ENCODE results near the gene MAML3. TPM values are rescaled to one million over a fixed set of nuclear protein-coding genes. Genes with fewer than 3 reads are reported as not detected.

Gene MAML3
- total RNA-seq, 1 experiment from 2014 or later, result 12.1 TPM

DNA sequence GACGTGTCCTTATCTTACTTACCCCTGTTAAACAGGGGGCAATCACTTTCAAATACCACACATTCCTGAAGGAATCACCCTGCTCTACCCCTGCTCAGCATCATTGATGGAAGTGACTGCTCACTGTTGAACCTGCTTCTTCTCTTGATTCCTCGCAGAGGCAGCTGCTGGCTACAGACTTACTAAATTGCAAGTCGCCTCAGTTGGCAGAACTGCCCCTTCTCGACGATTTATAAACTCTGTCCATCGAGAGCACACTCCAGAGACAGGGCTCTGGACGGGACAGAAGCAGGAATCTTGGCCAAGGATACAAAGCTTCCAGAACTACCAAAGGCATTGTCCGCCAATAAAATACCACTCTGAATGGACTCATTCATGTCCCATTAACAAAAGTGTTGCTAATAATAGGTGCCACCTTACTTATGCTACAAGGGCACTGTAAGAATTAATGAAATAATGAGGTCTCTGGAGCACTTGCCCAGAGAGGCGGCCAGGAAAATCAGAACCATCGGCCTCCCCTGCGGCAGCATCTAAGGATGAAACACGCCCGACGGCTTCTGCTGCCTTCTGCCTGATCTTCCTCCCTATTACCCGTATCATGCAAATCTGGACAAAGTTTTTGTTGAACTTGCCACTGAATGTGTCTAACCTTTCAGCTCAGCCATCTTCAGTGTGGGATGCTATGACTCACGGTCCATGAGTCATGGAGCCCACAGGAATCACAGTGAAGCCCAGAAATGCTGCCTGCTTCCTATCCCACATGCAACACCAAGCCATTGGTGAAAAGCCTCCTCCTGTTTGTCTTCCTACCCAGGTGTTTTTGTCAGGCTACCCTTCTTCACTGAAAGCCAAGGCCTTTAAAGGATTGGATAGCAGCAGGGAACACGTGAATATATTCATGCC lies 164.9 kb downstream of the MAML3 start:
- intact Hi-C loops (cut with micrococcal nuclease; ENCODE audit: unreplicated experiment), result no loop called here
- no peaks in the 10 kb centered on the region for H3K9me3 ChIP-seq
- BruUV-seq (replicated peaks), result no TSS peak
- Mint-ChIP-seq H3K4me1 (ENCODE audit: low read depth, unreplicated experiment) (peaks cover 17% of the 10 kb centered on the region), H3K4me3 (ENCODE audit: unreplicated experiment) (no peak overlapping the region), H3K27ac (ENCODE audit: unreplicated experiment) (peak overlapping the region; percentile 28), H3K9me3 (ENCODE audit: unreplicated experiment) (no peaks in the 10 kb centered on the region), H3K27me3 (ENCODE audit: insufficient read depth, unreplicated experiment) (no peaks in the 10 kb centered on the region), H3K36me3 (ENCODE audit: insufficient read depth, unreplicated experiment) (no peaks in the 10 kb centered on the region)
- DNase-seq, result peak; percentile 11 to 39
- CTCF ChIA-PET, result no interaction called here
- H3K4me3 ChIP-seq (ENCODE audit: low read depth, low read length), result no peak overlapping the region
- TF ChIP-seq, protein P1, sequence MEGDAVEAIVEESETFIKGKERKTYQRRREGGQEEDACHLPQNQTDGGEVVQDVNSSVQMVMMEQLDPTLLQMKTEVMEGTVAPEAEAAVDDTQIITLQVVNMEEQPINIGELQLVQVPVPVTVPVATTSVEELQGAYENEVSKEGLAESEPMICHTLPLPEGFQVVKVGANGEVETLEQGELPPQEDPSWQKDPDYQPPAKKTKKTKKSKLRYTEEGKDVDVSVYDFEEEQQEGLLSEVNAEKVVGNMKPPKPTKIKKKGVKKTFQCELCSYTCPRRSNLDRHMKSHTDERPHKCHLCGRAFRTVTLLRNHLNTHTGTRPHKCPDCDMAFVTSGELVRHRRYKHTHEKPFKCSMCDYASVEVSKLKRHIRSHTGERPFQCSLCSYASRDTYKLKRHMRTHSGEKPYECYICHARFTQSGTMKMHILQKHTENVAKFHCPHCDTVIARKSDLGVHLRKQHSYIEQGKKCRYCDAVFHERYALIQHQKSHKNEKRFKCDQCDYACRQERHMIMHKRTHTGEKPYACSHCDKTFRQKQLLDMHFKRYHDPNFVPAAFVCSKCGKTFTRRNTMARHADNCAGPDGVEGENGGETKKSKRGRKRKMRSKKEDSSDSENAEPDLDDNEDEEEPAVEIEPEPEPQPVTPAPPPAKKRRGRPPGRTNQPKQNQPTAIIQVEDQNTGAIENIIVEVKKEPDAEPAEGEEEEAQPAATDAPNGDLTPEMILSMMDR (IDR thresholded peaks at IDR 0.05; ENCODE audit: insufficient read depth in 1 of 2, low read depth in 1 of 2, low read length in 1 of 2, severe bottlenecking in 1 of 2, unreplicated experiment in 1 of 2), result no peak
- no peaks in the 10 kb centered on the region for H3K36me3 ChIP-seq (ENCODE audit: control insufficient read depth, insufficient read depth, low read length)
- POLR2A ChIA-PET, result interaction anchor here (0.7 kb wide), 1 partner anchor 63 kb away, joined by 9 read pairs; no protein-coding TSS in a partner anchor
- H3K27me3 ChIP-seq (replicated peaks; ENCODE audit: control insufficient read depth, insufficient read depth, low read length), result no peaks in the 10 kb centered on the region
- H3K4me1 ChIP-seq, result peaks cover 10% of the 10 kb centered on the region

DNA sequence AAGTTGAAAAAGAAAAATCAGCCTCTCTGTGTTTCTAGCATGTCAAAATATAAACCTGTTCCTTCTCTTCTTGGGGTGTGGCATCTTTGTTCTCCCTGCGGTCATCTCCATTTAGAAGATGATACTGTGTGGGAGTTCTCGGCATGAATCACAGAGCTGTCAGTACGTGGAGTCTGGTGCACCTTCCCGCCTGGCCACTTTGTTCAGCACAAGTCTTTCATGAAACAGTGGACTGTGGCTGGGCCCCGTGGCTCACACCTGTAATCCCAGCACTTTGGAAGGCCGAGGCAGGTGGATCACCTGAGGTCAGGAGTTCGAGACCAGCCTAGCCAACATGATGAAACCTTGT lies 166.5 kb downstream of the MAML3 start:
- Histone ChIP-seq H3K4me1 (peaks cover 10% of the 10 kb centered on the region), H3K4me3 (ENCODE audit: low read depth, low read length) (no peak overlapping the region), H3K27me3 (replicated peaks; ENCODE audit: control insufficient read depth, insufficient read depth, low read length) (no peaks in the 10 kb centered on the region), H3K9me3 (no peaks in the 10 kb centered on the region), H3K36me3 (ENCODE audit: control insufficient read depth, insufficient read depth, low read length) (no peaks in the 10 kb centered on the region)
- Mint-ChIP-seq H3K36me3 (ENCODE audit: insufficient read depth, unreplicated experiment) (no peaks in the 10 kb centered on the region), H3K27me3 (ENCODE audit: insufficient read depth, unreplicated experiment) (no peaks in the 10 kb centered on the region), H3K4me3 (ENCODE audit: unreplicated experiment) (no peak overlapping the region), H3K27ac (ENCODE audit: unreplicated experiment) (no peak overlapping the region), H3K4me1 (ENCODE audit: low read depth, unreplicated experiment) (peaks cover 17% of the 10 kb centered on the region), H3K9me3 (ENCODE audit: unreplicated experiment) (no peaks in the 10 kb centered on the region)
- no TSS peak for BruUV-seq (replicated peaks)
- intact Hi-C loops (cut with micrococcal nuclease; ENCODE audit: unreplicated experiment), result no loop called here
- CTCF ChIA-PET, result no interaction called here
- POLR2A ChIA-PET, result no interaction called here
- TF ChIP-seq, protein P1 (IDR thresholded peaks at IDR 0.05; ENCODE audit: insufficient read depth in 1 of 2, low read depth in 1 of 2, low read length in 1 of 2, severe bottlenecking in 1 of 2, unreplicated experiment in 1 of 2), result no peak
- DNase-seq, result no peak

DNA sequence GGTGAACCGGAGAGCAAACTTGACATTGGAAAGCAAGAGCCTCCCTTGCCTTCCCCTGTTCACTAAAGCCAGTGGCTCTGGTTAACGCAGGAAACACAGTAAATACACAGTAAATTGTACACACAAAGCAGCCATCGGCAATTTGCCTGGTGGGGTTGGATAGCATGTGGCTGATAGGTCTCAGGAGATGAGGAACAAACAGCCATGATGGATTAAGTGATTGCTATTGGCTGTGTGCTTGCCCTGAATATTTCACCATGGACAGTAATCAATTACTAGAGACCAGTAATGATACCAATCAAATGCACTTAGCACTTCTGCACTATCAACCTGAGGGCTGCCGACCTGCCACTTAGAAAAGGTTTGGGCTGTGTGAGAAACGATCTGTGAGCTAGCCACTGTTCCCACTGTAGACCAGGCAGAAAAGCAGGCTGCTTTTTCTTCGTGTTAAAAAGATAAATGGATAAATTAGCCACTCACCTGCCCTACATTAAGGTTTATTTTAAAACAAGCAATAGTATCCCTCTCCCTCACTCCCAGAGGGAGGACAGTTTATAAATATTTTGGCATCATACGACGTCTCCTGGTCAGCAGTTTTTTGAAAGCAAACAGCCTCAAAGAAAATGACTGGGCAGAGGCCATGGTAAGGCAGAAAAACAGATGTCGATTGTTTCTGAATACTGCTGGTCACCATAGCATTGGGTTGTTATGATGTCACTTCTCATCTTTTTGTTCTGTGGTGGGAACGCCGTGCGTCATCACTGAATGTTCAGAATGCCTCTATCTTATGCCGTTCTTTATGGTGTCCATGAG lies 167.1 kb downstream of the MAML3 start:
- Mint-ChIP-seq H3K36me3 (ENCODE audit: insufficient read depth, unreplicated experiment) (no peaks in the 10 kb centered on the region), H3K27ac (ENCODE audit: unreplicated experiment) (no peak overlapping the region), H3K9me3 (ENCODE audit: unreplicated experiment) (no peaks in the 10 kb centered on the region), H3K4me1 (ENCODE audit: low read depth, unreplicated experiment) (peaks cover 17% of the 10 kb centered on the region), H3K27me3 (ENCODE audit: insufficient read depth, unreplicated experiment) (no peaks in the 10 kb centered on the region), H3K4me3 (ENCODE audit: unreplicated experiment) (no peak overlapping the region)
- Histone ChIP-seq H3K4me1 (peaks cover 10% of the 10 kb centered on the region), H3K36me3 (ENCODE audit: control insufficient read depth, insufficient read depth, low read length) (no peaks in the 10 kb centered on the region), H3K9me3 (no peaks in the 10 kb centered on the region), H3K27me3 (replicated peaks; ENCODE audit: control insufficient read depth, insufficient read depth, low read length) (no peaks in the 10 kb centered on the region), H3K4me3 (ENCODE audit: low read depth, low read length) (no peak overlapping the region)
- ChIA-PET CTCF (no interaction called here), POLR2A (no interaction called here)
- DNase-seq, result no peak
- TF ChIP-seq, protein P1 (IDR thresholded peaks at IDR 0.05; ENCODE audit: insufficient read depth in 1 of 2, low read depth in 1 of 2, low read length in 1 of 2, severe bottlenecking in 1 of 2, unreplicated experiment in 1 of 2), result no peak
- intact Hi-C loops (cut with micrococcal nuclease; ENCODE audit: unreplicated experiment), result no loop called here
- no TSS peak for BruUV-seq (replicated peaks)

All from Caco-2 (cell line).